Mesothelial cell of epicardium (in vitro differentiated cells): ENCODE results near the gene FADD. TPM values are rescaled to one million over a fixed set of nuclear protein-coding genes. Genes with fewer than 3 reads are reported as not detected.

Experiments used
- DNase-seq, 2 experiments: peaks; one replicate each; pipeline ENCODE4 v3.0.0; 2021; ENCODE audit warnings: low spot score in 2 of 2; ENCODE audit not compliant: unreplicated experiment in 2 of 2
- H3K27ac Mint-ChIP-seq: 2 replicates; pipeline ENCODE4 v1.8.0; 2021; ENCODE audit warnings: mixed read lengths
- H3K27me3 Mint-ChIP-seq: 2 replicates; pipeline ENCODE4 v1.8.0; 2021; ENCODE audit warnings: low read depth, mixed read lengths
- H3K36me3 Mint-ChIP-seq: 2 replicates; pipeline ENCODE4 v1.8.0; 2021; ENCODE audit warnings: mixed read lengths
- H3K4me1 Mint-ChIP-seq: 2 replicates; pipeline ENCODE4 v1.8.0; 2021; ENCODE audit warnings: mixed read lengths
- H3K4me3 Mint-ChIP-seq: 2 replicates; pipeline ENCODE4 v1.8.0; 2021; ENCODE audit warnings: mild to moderate bottlenecking, moderate library complexity, mixed read lengths
- H3K9me3 Mint-ChIP-seq: 2 replicates; pipeline ENCODE4 v1.8.0; 2021; ENCODE audit warnings: mixed read lengths
- CTCF ChIP-seq: fragments of 200-600 bp; sonication (generic); IDR thresholded peaks from one replicate; pipeline ENCODE4 v1.5.0; 2021; ENCODE audit warnings: antibody characterized with exemption; ENCODE audit not compliant: unreplicated experiment
- total RNA-seq: library from RNA; stranded (reverse); gene quantifications from 3 replicates; pipeline ENCODE4 v1.2.1, GENCODE V29; 2021

Gene FADD
- total RNA-seq, 1 donor from 2014 or later, result 20.9 TPM

DNA sequence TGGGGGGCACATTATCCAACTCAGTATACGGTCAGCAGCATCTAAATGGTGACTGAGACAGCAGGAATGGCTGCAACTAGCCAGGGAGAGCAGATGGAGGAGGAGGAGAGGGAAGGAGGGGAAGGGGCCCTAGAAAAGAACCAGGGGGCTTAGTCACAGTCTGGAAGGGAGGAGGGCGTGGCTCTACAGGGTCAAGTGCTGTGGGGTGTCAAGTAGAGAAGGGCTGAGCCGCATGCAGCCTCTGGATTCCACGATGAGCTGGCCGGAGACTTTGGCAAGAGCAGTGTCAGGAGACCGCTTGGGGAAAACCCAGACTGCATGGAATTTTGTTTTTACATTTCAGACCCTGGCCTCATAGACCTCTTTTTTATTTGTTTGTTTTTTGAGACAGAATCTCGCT, 41.6 kb downstream of the FADD start:
- no peak overlapping the region for H3K4me3 Mint-ChIP-seq
- no peaks in the 10 kb centered on the region for H3K9me3 Mint-ChIP-seq
- no peak for DNase-seq
- H3K4me1 Mint-ChIP-seq, result no peaks in the 10 kb centered on the region
- no peak overlapping the region for H3K27ac Mint-ChIP-seq
- no peak for TF ChIP-seq CTCF
- H3K36me3 Mint-ChIP-seq, result no peaks in the 10 kb centered on the region
- peaks cover 7% of the 10 kb centered on the region for H3K27me3 Mint-ChIP-seq

DNA sequence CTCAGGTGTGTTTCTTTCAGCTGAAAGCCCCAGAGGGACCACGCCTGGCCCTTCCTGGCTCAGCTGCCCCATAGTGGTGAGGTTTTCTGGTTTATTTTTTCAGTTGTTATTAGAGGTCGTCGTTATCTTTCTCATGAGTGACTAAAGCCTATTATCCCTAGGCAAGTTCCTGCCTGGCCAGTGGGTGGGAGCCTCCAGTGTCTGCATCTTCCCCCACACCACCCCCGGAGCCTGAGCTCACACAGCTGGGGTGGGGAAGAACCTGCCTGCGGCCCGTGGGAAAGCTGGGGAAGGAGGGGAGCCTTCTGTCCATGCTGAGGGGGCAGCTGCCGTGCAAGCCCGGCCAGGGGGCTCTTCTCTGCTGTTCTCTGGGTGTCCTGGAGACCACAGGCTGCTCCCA, 43.1 kb downstream of the FADD start:
- Mint-ChIP-seq H3K27ac (no peak overlapping the region), H3K4me1 (no peaks in the 10 kb centered on the region), H3K9me3 (no peaks in the 10 kb centered on the region), H3K36me3 (no peaks in the 10 kb centered on the region), H3K27me3 (peaks cover 7% of the 10 kb centered on the region), H3K4me3 (no peak overlapping the region)
- no peak for TF ChIP-seq CTCF
- DNase-seq, result no peak

DNA sequence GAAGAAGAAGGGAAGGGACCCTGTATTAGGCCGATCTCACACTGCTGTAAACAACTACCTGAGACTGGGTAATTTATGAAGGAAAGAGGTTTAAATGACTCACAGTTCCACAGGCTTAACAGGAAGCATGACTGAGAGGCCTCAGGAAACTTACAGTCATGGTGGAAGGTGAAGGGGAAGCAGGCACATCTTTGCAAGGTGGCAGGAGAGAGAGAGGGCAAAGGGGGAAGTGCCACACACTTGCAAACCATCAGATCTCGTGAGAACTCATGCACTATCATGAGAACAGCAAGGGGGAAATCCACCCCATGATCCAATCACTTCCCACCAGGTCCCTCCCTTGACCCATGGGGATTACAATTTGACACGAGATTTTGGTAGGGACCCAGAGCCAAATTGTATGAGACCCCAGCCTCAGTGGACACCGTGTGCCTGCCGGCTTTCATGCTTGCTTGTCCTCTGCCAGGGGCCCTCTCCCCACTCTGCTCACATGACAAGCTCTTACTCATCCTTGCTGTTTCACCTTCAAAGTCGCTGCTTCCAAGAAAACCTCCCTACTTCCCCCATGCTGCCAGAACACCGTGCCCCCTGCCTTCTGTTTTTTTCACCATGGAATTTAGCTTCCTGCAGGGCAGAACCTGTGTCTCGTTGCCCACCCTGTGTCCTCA, 44.1 kb downstream of the FADD start:
- no peaks in the 10 kb centered on the region for H3K36me3 Mint-ChIP-seq
- no peak overlapping the region for H3K27ac Mint-ChIP-seq
- H3K9me3 Mint-ChIP-seq, result no peaks in the 10 kb centered on the region
- no peak for TF ChIP-seq CTCF
- H3K27me3 Mint-ChIP-seq, result peaks cover 7% of the 10 kb centered on the region
- no peak for DNase-seq
- no peaks in the 10 kb centered on the region for H3K4me1 Mint-ChIP-seq
- no peak overlapping the region for H3K4me3 Mint-ChIP-seq

- no peak for DNase-seq
- TF ChIP-seq CTCF, result no peak
- Mint-ChIP-seq H3K4me3 (no peak overlapping the region), H3K9me3 (no peaks in the 10 kb centered on the region), H3K36me3 (no peaks in the 10 kb centered on the region), H3K4me1 (no peaks in the 10 kb centered on the region), H3K27ac (no peak overlapping the region), H3K27me3 (peaks cover 7% of the 10 kb centered on the region)
Observed at GRCh38 chr11:70247710-70248072, 44.6 kb downstream of the FADD start.

DNA sequence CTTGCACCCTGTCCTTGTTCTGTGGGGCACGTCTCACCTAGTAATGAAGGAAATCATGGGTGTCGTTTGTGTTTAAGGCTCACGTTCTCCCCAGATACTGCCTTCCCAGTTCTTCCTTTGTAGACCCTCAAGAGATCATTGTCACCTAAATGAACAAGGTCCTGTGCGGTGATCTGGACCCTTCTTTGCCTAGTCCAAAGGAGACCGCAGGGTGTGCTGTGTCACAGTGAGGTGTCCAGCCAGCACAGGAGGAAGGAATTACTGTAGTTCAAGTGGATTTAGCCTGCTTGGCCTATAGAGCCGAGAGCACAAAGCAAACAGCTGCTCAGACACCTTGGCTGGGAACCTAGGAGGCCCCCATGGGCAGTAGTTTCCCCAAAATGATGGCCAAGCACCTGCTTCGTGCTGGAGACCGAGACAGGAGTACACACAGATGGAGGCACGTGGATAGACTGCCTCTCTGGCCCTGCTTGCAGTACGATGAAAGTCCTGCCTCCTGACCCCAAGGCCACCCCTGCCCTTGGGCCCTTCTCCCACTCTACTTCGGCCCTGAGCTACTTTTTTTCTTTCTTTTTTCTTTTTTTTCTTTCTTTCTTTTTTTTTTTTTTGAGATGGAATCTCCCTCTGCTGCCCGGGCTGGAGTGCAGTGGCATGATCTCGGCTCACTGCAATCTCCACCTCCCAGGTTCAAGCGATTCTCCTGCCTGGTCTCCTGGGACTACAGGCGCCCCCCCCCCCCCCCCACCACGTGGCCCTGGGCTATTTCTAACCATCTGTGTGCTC, 48.0 kb downstream of the FADD start:
- Mint-ChIP-seq H3K4me3 (no peak overlapping the region), H3K27me3 (no peaks in the 10 kb centered on the region), H3K36me3 (no peaks in the 10 kb centered on the region), H3K9me3 (no peaks in the 10 kb centered on the region), H3K4me1 (no peaks in the 10 kb centered on the region), H3K27ac (no peak overlapping the region)
- TF ChIP-seq CTCF, result no peak
- no peak for DNase-seq
